Right lobe of liver (tissue), 6 donors: ENCODE data around the gene PHF12. TPM values are rescaled to one million over a fixed set of nuclear protein-coding genes. Genes with fewer than 3 reads are reported as not detected.
A peak's percentile ranks its signal among the peaks of the same experiment; 100 is the strongest.

Experiments used
- ATAC-seq, 4 donors: fragments of 200-7000 bp; cut with Tn5 transposase; one replicate each; pipeline ENCODE4 v1.9.1; 2020; ENCODE audit warnings: mild to moderate bottlenecking in 4 of 4, moderate library complexity in 4 of 4
- DNase-seq, 3 donors: peaks; one replicate each; pipeline ENCODE4 v3.0.0-alpha.2; 2020
- H3K27ac ChIP-seq, 3 donors: fragments of 200-600 bp; one replicate each; pipeline ENCODE4 v1.8.0; 2022
- H3K27me3 ChIP-seq, 2 donors: fragments of 200-600 bp; one replicate each; pipeline ENCODE4 v1.8.0; 2022
- H3K36me3 ChIP-seq, 4 donors: fragments of 200-600 bp; sonication (generic) in 1 of 4; one replicate each; pipeline versions ENCODE4 v1.5.1 to v1.8.0; 2017 to 2022; ENCODE audit warnings: control low read depth in 1 of 4
- H3K4me1 ChIP-seq, 4 donors: fragments of 200-600 bp; sonication (generic) in 1 of 4; one replicate each; pipeline versions ENCODE4 v1.5.1 to v1.8.0; 2017 to 2022; ENCODE audit warnings: control low read depth in 1 of 4
- H3K4me3 ChIP-seq, 3 donors: fragments of 200-600 bp; one replicate each; pipeline ENCODE4 v1.8.0; 2022
- H3K9me3 ChIP-seq, 4 donors: fragments of 200-600 bp; sonication (generic) in 1 of 4; one replicate each; pipeline versions ENCODE4 v1.5.1 to v1.8.0; 2017 to 2022; ENCODE audit warnings: control low read depth in 1 of 4
- POLR2A ChIP-seq: fragments of 450-650 bp; IDR thresholded peaks from one replicate; pipeline ENCODE4 v1.6.1; 2017; ENCODE audit warnings: antibody characterized with exemption, mild to moderate bottlenecking
- WGBS: methylation state at CpG from one replicate; pipeline ENCODE4 v1.1.6; 2018; ENCODE audit warnings: low coverage, low lambda C conversion rate; ENCODE audit not compliant: insufficient coverage; ENCODE audit errors: missing lambda C conversion rate; 5-methylcytosine and 5-hydroxymethylcytosine counted together
- intact Hi-C, 2 donors: fragments of 100-400 bp; cut with DNase I; formaldehyde crosslinking; loops; one replicate each; pipeline versions ENCODE4 v1.11.2 to v1.14.1; 2022
- total RNA-seq, 6 experiments: library from RNA; depleted of rRNA in 2 of 6; stranded (reverse); fragments of >200 nt in 2 of 6; fragmentation: NEBNext Ultra II Directional in 3 of 6; extraction: Animal tissue kit (Norgen Biotek cat#: 25700) in 3 of 6; gene quantifications; one replicate each; pipeline versions ENCODE4 v1.1.0 to v1.2.4, GENCODE V29; 2016 to 2023
- TF ChIP-seq, protein P1 (sequence below), 4 donors: fragments of 200-600 bp in 3 of 4; fragments of 450-650 bp in 1 of 4; IDR thresholded peaks; one replicate each; pipeline versions ENCODE4 v1.5.1 to v1.8.0; 2016 to 2022; ENCODE audit warnings: antibody characterized with exemption in 4 of 4, mild to moderate bottlenecking in 2 of 4
- donor health status: DM: no; HTN: yes; CAD: no.
- donor health status: DM: no; HTN: no; CAD: no.
- donor health status: DM: no; HTN: no; CAD: no.
- donor health status: DM: no; HTN: yes; CAD: no.
- donor health status: DM: no; HTN: yes; CAD: no.

The PHF12 gene
- total RNA-seq, 6 experiments from 2014 or later: 13.0 to 33.1 (median 17.4) TPM

DNA sequence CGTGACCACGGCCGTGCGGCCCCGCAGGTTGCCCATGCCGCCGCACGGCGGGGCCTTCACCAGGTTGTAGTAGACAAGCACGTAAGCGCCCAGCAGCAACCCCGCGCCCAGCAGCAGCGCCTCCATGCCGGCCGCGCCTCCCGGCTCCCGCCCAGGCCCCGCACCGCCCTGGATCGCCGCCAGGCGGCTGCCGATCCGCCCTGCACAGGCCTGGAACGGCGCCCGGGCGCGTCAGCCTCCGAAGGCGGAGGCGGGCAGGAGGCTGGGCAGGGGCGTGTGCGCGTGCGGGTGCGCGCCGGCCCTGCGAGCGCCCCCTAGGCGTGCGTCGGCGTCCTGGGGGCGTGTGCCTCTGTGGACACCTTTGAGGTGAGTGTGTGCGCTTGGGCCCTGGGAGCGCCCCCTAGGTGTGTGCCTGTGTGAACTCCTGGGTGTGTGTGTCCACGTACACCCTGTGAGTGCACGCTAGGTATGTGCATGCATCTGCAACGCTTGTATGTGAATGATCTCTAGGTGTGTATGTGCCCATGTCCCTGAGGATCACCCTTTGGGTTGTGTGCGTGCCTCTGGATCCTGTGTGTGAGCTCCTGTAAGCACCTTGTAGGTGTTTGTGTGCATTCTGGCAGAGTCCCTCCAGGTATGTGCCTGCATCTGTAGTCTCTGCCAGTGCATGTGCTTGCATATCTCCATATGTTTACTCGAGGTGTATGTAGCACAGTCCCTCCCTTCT lies 48.3 kb downstream of the PHF12 start, which contains the start of gene DHRS13:
Gene DHRS13 (minus strand): TSS at position 261 of the 727 bp plus-strand sequence. CDS start 135 bp downstream, at position 126.
- H3K4me1 ChIP-seq: peaks cover 0 to 18% (median 4%) of the 10 kb centered on the region in 4 donors
- intact Hi-C loops: no loop called here
- H3K4me3 ChIP-seq: peak within 1 kb of the TSS; percentile 57 to 78 (median 74)
- H3K36me3 ChIP-seq: peaks cover 0 to 10% (median 3%) of the 10 kb centered on the region in 4 donors
- peak; percentile 16 for TF ChIP-seq POLR2A
- TF ChIP-seq, protein P1, sequence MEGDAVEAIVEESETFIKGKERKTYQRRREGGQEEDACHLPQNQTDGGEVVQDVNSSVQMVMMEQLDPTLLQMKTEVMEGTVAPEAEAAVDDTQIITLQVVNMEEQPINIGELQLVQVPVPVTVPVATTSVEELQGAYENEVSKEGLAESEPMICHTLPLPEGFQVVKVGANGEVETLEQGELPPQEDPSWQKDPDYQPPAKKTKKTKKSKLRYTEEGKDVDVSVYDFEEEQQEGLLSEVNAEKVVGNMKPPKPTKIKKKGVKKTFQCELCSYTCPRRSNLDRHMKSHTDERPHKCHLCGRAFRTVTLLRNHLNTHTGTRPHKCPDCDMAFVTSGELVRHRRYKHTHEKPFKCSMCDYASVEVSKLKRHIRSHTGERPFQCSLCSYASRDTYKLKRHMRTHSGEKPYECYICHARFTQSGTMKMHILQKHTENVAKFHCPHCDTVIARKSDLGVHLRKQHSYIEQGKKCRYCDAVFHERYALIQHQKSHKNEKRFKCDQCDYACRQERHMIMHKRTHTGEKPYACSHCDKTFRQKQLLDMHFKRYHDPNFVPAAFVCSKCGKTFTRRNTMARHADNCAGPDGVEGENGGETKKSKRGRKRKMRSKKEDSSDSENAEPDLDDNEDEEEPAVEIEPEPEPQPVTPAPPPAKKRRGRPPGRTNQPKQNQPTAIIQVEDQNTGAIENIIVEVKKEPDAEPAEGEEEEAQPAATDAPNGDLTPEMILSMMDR (IDR thresholded peaks at IDR 0.05): peak; percentile 95 to 97 (median 96)
- H3K27ac ChIP-seq: peak within 1 kb of the TSS; percentile 69 to 80 (median 69)
- no peaks in the 10 kb centered on the region for H3K9me3 ChIP-seq
- no peaks in the 10 kb centered on the region for H3K27me3 ChIP-seq
- ATAC-seq (peak; percentile 86 to 97 (median 94)), DNase-seq (peak; percentile 95 to 97 (median 95))
- WGBS: 0% methylated on average over 8 of the region's 55 CpGs

DNA sequence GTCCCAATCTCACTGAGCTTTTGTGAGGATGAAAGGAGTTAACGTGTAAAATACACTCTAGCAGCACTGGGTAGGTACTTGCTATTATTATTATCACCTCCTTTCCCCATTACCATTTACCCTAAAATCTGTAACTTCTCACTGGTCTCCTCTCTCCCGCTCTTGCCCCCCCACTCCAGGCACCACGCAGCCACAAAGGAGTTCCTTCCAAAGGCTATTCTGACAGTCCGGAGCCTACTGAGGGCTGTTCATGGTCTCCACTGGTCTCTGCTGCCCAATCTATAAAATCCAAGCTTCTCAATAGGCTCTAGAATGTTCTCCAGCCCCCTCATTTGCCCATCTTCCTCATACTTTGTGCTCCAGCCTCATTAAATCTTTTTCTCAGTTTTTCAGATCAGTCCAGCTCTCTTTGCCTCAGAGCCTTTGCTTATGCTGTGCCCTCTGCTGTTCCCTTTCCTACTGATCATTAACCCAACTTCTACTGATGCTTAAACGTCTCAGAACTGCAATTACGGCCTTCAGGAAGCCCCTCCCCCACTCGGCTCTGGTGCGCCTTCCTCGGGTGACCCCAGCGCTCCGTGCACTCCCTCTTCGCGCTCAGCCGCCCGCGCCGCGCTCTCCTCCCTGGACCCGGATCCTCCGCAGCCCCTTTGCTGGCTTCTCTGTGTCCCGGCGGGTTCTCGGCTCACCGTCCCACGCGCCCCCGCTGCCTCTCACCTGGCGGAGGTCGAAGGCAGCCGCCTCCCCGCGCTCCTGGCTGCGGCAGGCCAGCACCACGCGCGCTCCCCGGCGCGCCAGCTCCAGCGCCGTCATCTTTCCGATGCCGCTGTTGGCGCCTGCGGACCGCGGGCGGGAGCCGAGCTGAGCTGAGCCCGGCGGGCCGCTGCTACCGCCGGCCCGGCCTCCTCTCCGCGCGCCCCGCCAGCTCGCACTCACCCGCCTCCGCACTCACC lies 49.2 kb downstream of the PHF12 start:
- Histone ChIP-seq H3K4me1 (peaks cover 0 to 20% (median 5%) of the 10 kb centered on the region in 4 donors), H3K9me3 (no peaks in the 10 kb centered on the region), H3K27ac (peak overlapping the region; percentile 69 to 80 (median 69)), H3K4me3 (peak overlapping the region; percentile 57 to 78 (median 74)), H3K36me3 (peaks cover 0 to 10% (median 1%) of the 10 kb centered on the region in 4 donors), H3K27me3 (no peaks in the 10 kb centered on the region)
- 7% methylated on average over 32 of the region's 62 CpGs for WGBS
- intact Hi-C loops: no loop called here
- DNase-seq: peak; percentile 59 to 73 (median 62)
- TF ChIP-seq, protein P1 (IDR thresholded peaks at IDR 0.05): no peak
- peak; percentile 44 for TF ChIP-seq POLR2A
- peak; percentile 18 to 58 (median 48) for ATAC-seq

DNA sequence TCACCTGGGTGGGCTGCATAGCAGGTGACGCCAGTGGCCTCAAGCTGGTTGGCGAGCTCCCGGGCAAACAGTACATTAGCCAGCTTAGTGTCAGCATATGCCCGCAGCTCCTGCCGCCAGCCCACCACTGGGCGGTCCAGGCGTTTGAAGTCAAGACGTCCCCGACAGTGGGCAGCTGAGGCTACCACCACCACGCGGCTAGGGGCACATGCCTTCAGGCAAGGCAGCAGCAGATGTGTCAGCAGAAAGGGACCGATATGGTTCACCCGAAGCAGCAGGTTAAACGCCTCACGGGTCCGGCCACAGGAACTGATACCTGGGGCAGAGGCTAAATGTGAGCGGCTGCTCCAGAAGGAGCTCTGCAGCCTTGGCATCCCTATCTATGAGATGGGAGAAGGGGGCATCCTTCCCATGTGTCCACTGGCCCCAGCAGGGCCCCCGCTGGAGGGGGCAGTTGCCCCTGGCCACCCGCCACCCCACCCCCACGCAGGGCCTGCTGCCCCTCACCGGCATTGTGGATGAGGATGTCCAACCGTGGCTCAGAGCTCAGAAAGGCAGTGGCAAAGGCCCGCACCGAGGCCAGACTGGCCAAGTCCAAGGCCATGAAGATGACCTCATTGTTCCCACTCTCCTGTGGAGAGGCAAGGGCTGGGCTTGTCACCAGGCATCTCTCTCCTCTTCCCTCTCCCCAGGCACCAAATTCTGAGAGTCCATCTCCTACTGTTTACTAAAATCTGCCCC lies 50.2 kb downstream of the PHF12 start:
- peak in 1 of 4 donors; percentile 28 for ATAC-seq
- Histone ChIP-seq H3K4me3 (peak overlapping the region in 1 of 3 donors; percentile 57), H3K36me3 (peaks cover 0 to 5% (median 0%) of the 10 kb centered on the region in 4 donors), H3K27ac (peak overlapping the region in 1 of 3 donors; percentile 69), H3K4me1 (peaks cover 0 to 24% (median 6%) of the 10 kb centered on the region in 4 donors), H3K9me3 (no peaks in the 10 kb centered on the region), H3K27me3 (no peaks in the 10 kb centered on the region)
- TF ChIP-seq POLR2A: no peak
- TF ChIP-seq, protein P1 (IDR thresholded peaks at IDR 0.05): no peak
- DNase-seq: peak in 1 of 3 donors; percentile 56
- 80% methylated on average over 1 of the region's 24 CpGs for WGBS
- intact Hi-C loops: no loop called here
